ENCODE data around the gene TMEM82.

- no peak for TF ChIP-seq CTCF (optimal IDR thresholded peaks at IDR 0.05 in 1 of 3, IDR thresholded peaks at IDR 0.05 in 1 of 3, conservative IDR thresholded peaks at IDR 0.05 in 1 of 3; ENCODE audit: extremely low read depth in 1 of 3, insufficient read depth in 2 of 3, low read length in 3 of 3)
- TF ChIP-seq EZH2 (IDR thresholded peaks at IDR 0.05; ENCODE audit: low read length), result no peak
These were observed 9.0 kb upstream of the TMEM82 start for GRCh38 chr1:15733218-15733725.

All from keratinocyte (primary cell).